ENCODE results near the gene DMRT2. TPM values are rescaled to one million over a fixed set of nuclear protein-coding genes. Genes with fewer than 3 reads are reported as not detected.

DMRT2 gene
- total RNA-seq, 1 donor from 2014 or later = not detected

- Histone ChIP-seq H4K20me1 (ENCODE audit: low read depth) (no peaks in the 10 kb centered on the region), H3K4me1 (no peaks in the 10 kb centered on the region), H3F3A (ENCODE audit: low read depth) (no peaks in the 10 kb centered on the region), H3K9ac (no peak overlapping the region), H3K36me3 (no peaks in the 10 kb centered on the region), H3K27ac (no peak overlapping the region), H3K4me2 (no peak overlapping the region), H3K4me3 (no peak overlapping the region), H3K9me3 (ENCODE audit: low read depth) (no peaks in the 10 kb centered on the region), H2AFZ (replicated peaks) (no peak overlapping the region), H3K79me2 (ENCODE audit: low read depth) (no peaks in the 10 kb centered on the region), H3K27me3 (no peaks in the 10 kb centered on the region)
- TF ChIP-seq EZH2phosphoT487 (IDR thresholded peaks at IDR 0.05) (no peak), EZH2 (IDR thresholded peaks at IDR 0.05) (no peak), CTCF (IDR thresholded peaks at IDR 0.05) (no peak)
- Mint-ChIP-seq H3K27ac (no peak overlapping the region), H3K36me3 (no peaks in the 10 kb centered on the region), H3K9me3 (peaks cover 16% of the 10 kb centered on the region), H3K4me1 (no peaks in the 10 kb centered on the region), H3K4me3 (no peak overlapping the region), H3K27me3 (ENCODE audit: insufficient read depth, low read depth) (peaks cover 8% of the 10 kb centered on the region)
- DNase-seq (ENCODE audit: low spot score) = no peak
These were observed 20.5 kb downstream of the DMRT2 start for GRCh38 chr9:1070692-1071091.

GRCh38 chr9:1071730-1072129, 21.6 kb downstream of the DMRT2 start:
- no peaks in the 10 kb centered on the region for H3K36me3 ChIP-seq
- no peaks in the 10 kb centered on the region for H3K27me3 ChIP-seq
- Mint-ChIP-seq H3K27ac (no peak overlapping the region), H3K36me3 (no peaks in the 10 kb centered on the region), H3K9me3 (peaks cover 16% of the 10 kb centered on the region), H3K4me3 (no peak overlapping the region), H3K4me1 (no peaks in the 10 kb centered on the region), H3K27me3 (ENCODE audit: insufficient read depth, low read depth) (peaks cover 8% of the 10 kb centered on the region)
- H3F3A ChIP-seq (ENCODE audit: low read depth) = no peaks in the 10 kb centered on the region
- H3K27ac ChIP-seq = no peak overlapping the region
- H3K4me3 ChIP-seq = no peak overlapping the region
- H3K9ac ChIP-seq = no peak overlapping the region
- H3K9me3 ChIP-seq (ENCODE audit: low read depth) = no peaks in the 10 kb centered on the region
- H3K79me2 ChIP-seq (ENCODE audit: low read depth) = no peaks in the 10 kb centered on the region
- no peak overlapping the region for H3K4me2 ChIP-seq
- TF ChIP-seq EZH2 (IDR thresholded peaks at IDR 0.05) = no peak
- no peak for TF ChIP-seq EZH2phosphoT487 (IDR thresholded peaks at IDR 0.05)
- no peak for TF ChIP-seq CTCF (IDR thresholded peaks at IDR 0.05)
- no peak overlapping the region for H2AFZ ChIP-seq (replicated peaks)
- no peaks in the 10 kb centered on the region for H4K20me1 ChIP-seq (ENCODE audit: low read depth)
- H3K4me1 ChIP-seq = no peaks in the 10 kb centered on the region
- no peak for DNase-seq (ENCODE audit: low spot score)

- H3K27ac Mint-ChIP-seq = no peak overlapping the region
- H2AFZ ChIP-seq (replicated peaks) = no peak overlapping the region
- H4K20me1 ChIP-seq (ENCODE audit: low read depth) = no peaks in the 10 kb centered on the region
- no peaks in the 10 kb centered on the region for H3K4me1 ChIP-seq
- no peak overlapping the region for H3K9ac ChIP-seq
- no peaks in the 10 kb centered on the region for H3K4me1 Mint-ChIP-seq
- TF ChIP-seq EZH2phosphoT487 (IDR thresholded peaks at IDR 0.05) (no peak), EZH2 (IDR thresholded peaks at IDR 0.05) (no peak), CTCF (IDR thresholded peaks at IDR 0.05) (no peak)
- no peaks in the 10 kb centered on the region for H3F3A ChIP-seq (ENCODE audit: low read depth)
- peaks cover 10% of the 10 kb centered on the region for H3K27me3 Mint-ChIP-seq (ENCODE audit: insufficient read depth, low read depth)
- H3K4me3 ChIP-seq = no peak overlapping the region
- no peaks in the 10 kb centered on the region for H3K9me3 ChIP-seq (ENCODE audit: low read depth)
- H3K4me3 Mint-ChIP-seq = no peak overlapping the region
- peaks cover 6% of the 10 kb centered on the region for H3K9me3 Mint-ChIP-seq
- no peaks in the 10 kb centered on the region for H3K36me3 Mint-ChIP-seq
- H3K4me2 ChIP-seq = no peak overlapping the region
- no peak for DNase-seq (ENCODE audit: low spot score)
- H3K36me3 ChIP-seq = no peaks in the 10 kb centered on the region
- H3K27me3 ChIP-seq = no peaks in the 10 kb centered on the region
- no peak overlapping the region for H3K27ac ChIP-seq
- no peaks in the 10 kb centered on the region for H3K79me2 ChIP-seq (ENCODE audit: low read depth)
These were observed 23.3 kb downstream of the DMRT2 start for GRCh38 chr9:1073497-1073896.
